Fibroblast of mammary gland (primary cell): ENCODE data around the gene FERMT2.

Source experiments
- DNase-seq: peaks from one replicate; pipeline ENCODE4 v3.0.0-alpha.2; 2010; ENCODE audit warnings: low read depth
- H3K4me3 ChIP-seq: 2 replicates; pipeline ENCODE4 v1.5.1; 2011; ENCODE audit warnings: low read depth, mild to moderate bottlenecking, low read length, moderate library complexity; ENCODE audit not compliant: control insufficient read depth
- TF ChIP-seq, protein P1 (sequence below): conservative IDR thresholded peaks from 2 replicates; pipeline ENCODE4 v1.5.1; 2011; ENCODE audit warnings: low read depth, low read length, inconsistent platforms; ENCODE audit not compliant: control insufficient read depth, insufficient read depth

Gene FERMT2

DNA sequence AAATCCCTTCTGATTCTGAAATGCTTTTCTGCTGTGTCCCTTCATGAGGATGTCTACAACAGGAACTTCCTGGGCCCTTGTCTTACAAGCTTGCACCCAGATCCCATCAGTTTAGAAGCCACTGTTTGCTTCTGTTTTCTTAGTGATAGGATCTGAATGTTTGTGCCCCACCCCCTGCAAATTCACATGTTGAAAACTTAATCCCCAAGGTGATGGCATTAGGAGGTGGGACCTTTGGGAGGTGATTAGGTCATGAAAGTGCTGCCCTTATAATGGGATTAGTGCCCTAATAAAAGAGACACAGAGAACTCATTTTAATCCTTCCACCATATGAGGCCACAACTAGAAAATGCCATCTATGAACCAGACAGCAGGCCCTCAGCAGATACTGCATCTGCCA lies 123.4 kb downstream of the FERMT2 start:
- H3K4me3 ChIP-seq: no peak overlapping the region
- TF ChIP-seq, protein P1, sequence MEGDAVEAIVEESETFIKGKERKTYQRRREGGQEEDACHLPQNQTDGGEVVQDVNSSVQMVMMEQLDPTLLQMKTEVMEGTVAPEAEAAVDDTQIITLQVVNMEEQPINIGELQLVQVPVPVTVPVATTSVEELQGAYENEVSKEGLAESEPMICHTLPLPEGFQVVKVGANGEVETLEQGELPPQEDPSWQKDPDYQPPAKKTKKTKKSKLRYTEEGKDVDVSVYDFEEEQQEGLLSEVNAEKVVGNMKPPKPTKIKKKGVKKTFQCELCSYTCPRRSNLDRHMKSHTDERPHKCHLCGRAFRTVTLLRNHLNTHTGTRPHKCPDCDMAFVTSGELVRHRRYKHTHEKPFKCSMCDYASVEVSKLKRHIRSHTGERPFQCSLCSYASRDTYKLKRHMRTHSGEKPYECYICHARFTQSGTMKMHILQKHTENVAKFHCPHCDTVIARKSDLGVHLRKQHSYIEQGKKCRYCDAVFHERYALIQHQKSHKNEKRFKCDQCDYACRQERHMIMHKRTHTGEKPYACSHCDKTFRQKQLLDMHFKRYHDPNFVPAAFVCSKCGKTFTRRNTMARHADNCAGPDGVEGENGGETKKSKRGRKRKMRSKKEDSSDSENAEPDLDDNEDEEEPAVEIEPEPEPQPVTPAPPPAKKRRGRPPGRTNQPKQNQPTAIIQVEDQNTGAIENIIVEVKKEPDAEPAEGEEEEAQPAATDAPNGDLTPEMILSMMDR: no peak
- no peak for DNase-seq

DNA sequence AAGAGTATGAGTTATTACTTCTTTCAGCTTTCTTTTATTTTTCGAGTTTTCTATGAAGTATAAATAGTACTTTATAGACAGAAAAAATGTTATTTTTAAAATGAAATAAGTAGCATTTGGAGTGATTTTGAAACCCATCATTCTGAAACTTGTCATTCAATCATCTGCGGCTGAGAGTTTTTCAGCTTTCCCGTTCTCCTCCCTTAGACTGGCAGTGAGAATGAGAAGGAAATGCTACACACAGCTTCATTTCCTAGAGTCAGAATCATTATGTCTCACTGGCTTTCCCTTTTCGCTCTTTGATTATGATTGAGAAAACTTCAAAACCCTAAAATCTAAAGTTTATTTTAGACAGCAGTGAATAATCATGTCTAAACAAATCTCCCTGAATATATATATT lies 125.8 kb downstream of the FERMT2 start:
- TF ChIP-seq, protein P1: no peak
- no peak for DNase-seq
- no peak overlapping the region for H3K4me3 ChIP-seq

DNA sequence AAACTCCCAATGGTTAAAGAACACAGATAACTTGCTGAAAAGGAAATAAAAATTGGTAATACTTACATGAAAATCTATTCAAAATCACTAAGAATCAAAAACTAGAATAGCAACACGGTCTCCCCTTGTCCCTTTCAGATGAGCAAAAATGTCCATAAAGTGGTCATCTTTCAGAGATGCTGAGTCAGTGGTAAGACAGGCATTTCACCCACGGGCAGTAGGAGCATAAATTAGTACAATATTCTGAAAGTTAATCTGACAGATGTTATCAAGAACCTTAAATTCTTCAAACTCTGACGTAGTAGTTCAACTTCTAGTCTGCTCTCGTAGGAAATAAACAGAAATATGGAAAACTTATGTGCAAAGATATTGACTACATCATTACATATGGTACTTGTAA lies 126.4 kb downstream of the FERMT2 start:
- DNase-seq: no peak
- no peak overlapping the region for H3K4me3 ChIP-seq
- TF ChIP-seq, protein P1: no peak

DNA sequence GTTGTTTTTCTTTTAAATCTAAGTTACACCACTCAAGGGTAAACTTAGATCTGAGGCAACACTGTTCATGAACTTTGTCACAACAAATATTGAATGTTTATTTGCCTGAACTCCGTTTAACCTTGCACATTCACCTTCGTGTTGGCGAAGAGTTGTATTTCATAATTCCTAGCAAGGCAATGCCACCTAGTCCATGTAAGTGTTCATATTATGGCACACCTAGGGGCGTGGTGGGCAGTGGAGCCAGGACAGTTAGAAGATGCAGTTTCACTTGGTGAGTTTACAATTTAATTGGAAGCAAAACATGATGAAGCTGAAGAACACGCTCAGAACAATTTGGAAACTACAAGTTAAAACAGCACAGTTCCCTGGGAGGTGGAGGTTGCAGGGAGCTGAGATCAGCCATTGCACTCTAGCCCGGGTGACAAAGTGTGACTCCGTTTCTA lies 129.0 kb downstream of the FERMT2 start:
- H3K4me3 ChIP-seq: no peak overlapping the region
- TF ChIP-seq, protein P1: no peak
- no peak for DNase-seq

DNA sequence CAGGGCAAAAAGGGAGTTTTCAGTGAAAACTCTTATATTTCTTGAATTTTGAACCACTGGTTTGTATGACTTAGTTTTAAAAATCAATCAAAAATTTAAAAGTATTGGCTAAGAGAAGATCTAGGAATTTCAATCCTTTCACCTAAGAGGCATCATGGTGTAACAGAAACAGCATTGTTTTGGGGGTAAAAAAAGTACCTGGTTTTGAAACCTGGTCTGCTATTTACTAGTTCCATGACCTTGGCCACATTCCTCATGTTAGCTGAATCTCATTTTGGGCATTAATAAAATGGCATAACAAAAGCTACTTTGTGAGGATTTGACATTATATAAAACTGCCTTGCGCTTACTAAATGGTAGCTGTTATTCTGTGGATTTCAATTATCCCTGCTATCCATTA lies 142.7 kb downstream of the FERMT2 start:
- TF ChIP-seq, protein P1: no peak
- no peak overlapping the region for H3K4me3 ChIP-seq
- no peak for DNase-seq
